Activated CD4-positive, CD25-positive, alpha-beta regulatory T cell treated with anti-CD3 and anti-CD28 coated beads, Interleukin-2, amount 50 U/mL, for 72 hours (primary cell): ENCODE results near the gene AK5.
"Not testable (repeated sequence)": the region's sequence is repeated elsewhere in the genome, so short reads cannot be mapped to it uniquely, and the experiment has no call there.

Experiments used
- DNase-seq: peaks from one replicate; pipeline ENCODE4 v3.0.0; 2021

AK5 gene

DNA sequence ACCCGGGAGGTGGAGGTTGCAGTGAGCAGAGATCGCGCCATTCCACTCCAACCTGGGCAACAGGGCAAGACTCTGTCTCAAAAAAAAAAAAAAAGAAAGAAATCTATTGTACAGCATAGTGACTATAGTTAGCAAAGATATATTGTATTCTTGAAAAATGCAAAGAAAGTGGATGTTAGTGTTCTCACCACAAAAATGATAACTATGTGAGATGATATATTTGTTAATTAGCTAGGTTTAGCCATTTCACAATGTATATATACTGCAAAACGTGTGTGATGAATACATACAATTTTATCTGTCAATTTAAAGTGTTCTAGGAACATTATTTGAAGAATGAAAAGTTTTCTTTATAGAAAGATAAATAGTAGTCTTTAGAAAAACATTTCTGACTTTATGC is 179.9 kb downstream of the AK5 start:
- DNase-seq = no peak

DNA sequence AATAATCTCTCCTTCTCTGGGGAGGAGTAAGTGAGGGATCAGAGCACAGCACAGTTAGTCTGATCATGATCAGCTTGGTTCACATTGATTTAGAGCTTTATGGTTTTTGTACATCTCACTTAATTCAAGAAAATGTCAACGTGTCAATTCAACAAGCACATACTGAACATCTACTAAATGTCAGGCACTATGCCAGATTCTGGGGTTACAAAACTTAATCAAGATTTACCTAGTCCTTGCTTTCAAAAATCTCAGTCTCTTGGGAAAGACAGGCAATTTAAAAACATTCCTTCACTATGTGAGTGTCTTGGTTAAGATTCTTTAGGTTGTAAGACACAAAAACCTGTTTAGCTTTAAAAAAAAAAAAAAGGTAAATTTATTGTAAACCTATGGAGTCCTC is 181.4 kb downstream of the AK5 start:
- no peak for DNase-seq

DNA sequence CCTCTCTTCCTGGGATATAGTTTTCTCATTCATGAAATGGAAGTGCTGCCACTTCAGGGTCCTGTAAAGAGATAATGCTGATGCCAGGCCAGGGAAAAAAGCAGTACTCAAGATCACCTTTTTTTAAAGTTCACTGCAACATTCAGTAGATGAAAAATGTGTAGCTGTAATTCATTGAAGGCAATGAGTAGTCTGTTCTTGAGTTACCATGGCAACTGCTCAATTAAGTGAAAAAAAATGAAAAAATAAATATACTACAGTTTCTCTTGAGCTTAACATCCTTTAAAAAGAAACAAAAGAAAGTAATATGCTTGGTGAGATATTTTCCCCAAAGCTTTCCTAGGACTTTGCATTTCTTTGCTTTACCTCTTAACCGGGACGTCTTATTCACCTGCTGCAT is 183.3 kb downstream of the AK5 start:
- DNase-seq = no peak

DNA sequence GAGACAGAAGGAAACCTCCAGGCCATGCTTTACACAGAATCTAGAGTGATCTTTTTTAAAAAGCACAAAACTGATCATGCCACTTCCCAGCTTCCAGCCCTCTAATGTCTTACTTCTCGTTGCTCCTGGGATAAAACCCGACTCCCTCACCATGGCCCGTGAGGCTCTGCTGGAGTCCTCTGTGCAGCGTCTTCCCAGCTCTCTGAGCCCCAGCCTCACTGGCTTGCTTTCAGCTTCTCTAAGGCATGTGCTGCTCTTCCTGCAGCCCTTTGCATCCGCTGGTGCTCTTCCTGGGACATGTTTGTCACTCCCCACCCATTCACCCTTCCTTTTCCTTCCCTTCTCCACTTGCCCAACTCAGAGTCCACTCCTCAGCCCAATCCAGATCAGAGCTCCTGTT is 184.1 kb downstream of the AK5 start:
- DNase-seq = no peak

DNA sequence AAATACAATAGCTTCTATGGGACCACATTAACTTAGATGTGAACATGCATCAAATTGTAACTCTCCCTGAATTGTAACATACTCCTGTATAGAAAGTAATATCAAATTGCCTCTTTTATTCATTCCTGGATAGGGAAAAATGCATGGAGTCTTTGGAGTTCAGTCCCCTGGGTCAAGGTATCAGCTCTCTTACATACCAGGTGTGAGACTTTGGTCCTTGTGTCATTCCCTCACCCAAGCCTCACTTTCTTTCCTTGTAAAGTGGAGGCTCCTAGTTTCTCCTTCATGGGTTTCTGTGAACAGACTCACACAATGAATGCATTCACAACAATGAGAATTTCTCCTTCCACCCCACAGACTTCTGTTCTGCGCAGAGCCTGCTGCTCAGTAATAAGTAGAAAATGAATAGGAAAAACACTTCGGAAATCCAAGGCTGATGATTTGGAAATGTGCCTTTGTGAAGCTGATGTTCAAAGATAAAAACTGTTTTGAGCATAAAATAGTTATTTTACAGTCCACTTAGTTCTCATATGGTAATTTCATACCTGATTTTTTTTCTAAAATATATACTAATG is 185.3 kb downstream of the AK5 start:
- DNase-seq = no peak

DNA sequence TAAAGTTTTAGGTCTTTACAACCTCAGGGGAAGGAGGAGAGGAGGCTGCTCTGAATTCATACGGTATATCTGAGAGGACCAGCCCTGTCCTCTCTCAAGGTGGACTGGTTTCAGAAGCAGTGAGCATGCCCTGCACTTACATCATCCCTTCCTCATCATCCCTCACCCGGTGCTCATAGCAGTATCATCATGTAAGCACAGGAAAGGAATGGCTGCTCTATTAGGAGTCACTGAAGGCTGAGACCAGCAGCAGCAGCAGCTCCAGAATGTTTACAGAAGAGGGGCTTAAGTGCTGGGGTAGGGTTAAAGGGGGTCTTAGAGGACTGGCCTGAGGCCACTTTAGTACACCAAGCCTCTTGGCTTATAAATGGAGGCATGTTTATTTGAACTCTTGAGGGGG is 185.9 kb downstream of the AK5 start:
- no peak for DNase-seq

DNA sequence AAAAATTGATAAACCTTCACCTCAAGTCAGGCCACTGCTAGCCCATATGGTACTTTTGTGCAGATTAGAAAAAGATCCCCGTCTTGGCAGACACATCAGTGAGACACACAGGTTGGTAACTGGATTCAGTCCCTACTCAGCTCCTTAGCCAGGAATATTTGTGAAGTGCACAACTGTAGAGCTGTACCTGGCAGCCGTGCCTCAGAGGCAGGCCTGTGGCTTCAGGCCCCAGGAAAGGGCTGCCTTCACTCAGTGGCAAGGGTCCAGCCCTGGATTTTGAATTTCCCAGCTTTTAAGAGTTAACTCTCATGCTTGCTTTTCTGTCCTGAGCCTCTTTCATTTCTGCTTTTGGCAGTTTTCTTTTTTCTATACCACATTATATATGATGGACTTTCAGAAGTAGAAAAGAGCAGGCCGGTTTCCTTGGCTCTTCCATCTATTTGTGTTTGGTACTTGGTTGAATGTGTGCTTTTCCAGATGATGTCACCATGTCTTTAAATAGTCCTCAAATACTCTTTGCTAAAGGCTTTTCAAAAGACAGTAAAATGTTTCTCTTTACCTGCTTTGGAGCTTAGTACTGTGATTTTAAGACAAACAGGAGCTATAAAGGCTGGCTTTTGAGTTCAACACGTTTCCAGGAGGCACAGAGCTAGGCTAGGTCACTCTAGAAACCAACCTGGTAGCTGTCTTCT is 186.6 kb downstream of the AK5 start:
- no peak for DNase-seq

DNA sequence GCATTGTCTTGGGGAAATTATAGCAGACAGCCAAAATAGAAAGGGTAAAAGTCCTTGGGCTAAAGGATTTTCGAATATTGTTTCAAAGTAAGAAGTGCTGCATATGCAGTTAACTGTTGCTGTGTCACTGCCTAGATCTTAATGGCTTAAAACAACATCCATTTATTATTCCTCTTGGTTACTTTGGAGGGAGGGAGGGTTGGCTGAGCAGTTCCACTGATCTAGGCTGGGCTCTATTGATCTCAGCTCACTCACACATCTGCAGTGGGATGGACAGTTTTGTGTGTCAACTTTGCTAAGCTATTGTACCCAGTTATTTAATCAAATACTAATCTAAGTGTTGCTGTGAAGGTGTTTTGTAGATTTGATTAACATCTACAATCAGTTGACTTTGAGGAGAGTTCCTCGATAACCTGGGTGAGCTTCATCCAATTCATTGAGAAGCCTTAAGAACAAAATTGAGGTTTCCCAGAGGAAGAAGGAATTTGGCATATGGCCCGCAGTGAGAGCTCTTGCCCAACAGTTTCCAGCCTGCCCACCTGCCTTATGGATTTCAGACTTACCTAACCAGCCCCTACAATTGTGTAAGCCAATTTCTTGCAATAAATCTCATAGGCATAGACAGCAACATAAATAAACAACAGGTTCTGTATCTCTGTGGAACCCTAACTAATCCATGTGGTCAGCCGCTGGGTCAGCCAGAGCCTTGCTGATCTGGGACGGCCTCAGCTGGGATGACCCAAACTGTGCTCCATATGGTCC is 187.3 kb downstream of the AK5 start:
- DNase-seq = no peak

DNA sequence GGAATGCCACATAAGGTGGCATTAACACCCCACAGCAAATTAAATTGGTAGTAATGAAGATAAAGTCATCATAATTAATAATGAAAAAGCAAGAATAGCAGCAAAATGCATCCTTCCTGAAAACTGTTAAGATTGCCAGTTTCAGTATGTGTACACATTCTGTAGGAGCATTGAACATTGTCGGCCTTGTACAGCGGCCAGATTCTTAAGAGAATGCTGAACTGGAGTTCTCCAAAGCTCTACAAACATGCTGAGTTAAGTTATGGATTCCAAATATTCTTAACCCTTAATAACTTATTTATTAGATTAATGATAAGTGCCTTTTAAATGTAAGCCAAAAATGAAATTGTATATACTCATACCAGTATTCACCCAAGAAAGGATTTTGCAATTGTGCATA is 189.9 kb downstream of the AK5 start:
- DNase-seq = no peak

DNA sequence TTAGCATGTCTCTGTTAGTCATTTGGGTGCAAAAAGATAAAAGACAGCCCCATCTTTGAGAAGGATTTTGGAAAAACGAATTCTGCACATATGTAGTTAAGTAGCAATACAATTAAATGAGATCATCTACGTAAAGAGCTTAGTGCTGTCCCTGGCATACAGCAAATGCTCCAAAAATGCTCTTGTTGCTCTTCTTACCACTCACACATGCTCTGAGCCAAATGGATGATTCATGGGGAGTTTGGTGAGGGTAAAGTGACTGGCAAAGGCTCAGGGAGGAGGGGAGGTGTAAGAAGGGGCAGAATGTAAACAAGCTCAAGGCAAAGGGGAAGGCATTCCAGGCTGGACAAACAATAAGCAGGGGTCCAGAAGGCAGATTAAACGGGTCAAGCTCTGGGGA is 191.9 kb downstream of the AK5 start:
- DNase-seq = no peak

DNA sequence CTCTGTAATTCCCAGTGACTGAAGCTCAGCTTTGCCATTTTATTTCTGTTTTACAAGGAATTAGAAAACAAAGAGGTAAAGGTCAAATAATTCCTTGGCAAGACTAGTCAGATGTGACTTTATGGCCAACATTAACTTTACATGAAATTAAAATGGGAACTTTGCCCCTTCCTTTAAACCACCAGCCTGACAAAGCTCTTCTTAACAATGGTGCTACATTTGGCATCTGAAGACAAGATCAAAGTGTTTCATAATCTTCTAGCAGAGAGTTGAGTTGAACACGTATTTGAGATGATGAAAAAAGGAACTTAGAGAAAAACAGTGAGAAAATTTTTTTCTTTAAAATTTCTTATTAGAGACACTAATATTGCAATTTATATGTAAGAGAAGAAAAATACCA is 193.8 kb downstream of the AK5 start:
- DNase-seq = no peak

DNA sequence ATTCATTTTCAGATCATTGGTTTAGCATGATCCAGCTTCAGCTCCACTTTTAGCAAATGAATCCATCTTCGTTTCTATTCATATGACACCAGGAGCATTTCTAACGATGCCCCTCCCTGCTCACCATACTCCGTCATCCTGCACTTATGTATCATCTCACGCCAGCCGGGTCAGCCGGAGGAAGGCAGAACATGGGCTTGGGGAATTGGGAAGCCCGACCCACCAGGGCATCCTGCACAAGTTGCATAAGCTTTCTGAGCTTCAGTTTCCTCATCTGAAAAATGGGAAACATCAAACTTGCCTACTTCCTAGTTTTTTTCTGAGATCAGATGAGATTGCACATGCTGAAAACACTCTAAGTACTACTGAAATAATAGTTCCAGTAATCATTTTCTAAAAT is 194.7 kb downstream of the AK5 start:
- no peak for DNase-seq

DNA sequence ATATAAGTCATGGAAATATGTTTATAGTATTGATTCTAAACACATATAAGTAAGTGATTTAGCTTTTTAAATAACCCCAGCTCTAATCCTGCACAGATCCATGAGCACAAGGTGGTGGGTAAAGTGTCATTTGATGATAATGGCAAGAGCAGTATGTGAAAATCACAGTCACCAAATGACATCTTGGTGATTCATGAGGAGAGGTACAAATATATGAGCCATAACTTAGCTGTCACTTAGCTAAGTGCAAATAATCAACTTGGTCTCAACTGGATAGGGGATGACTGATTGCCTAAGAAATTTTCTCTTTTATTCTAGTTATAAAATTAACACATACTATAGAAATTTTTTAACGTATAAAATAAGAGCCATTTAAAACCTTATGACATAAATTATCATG is 202.5 kb downstream of the AK5 start:
- DNase-seq = no peak

DNA sequence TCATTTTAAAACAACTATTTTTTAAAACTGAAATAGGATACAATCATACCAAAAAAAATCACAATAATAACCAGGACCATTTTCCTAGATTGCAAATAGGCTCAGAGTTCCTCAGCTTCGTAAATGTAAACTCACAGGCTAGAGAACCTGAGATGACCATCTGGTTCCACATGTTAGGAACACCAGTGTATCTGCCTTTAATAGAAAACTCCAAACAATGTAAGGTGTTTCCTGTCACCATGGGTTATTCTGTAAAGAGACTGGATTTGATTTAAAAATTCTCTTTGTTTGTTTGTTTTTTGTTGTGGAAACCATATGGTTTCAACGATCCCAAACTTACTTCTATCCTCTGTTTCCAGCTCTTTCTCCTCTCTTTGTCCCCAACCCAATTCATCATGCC is 203.1 kb downstream of the AK5 start:
- DNase-seq = no peak

DNA sequence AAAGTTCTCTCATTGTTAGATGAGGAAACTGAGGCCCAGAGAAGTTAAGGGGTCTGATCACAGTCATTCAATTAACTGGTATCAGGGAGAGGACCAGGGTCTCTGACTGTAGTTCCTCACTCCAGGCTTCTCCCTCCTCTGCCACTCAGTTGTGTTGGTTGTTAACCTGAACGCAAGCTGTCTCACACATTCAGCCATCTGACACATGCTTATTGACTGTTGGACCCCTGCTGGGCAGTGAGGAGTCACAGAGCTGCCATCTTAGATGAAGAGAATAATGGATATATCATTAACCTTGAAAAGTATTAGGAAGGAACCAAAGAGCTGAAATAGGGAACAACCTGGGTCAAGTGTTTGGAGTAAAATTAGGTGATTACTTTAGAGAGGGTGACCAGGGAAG is 205.8 kb downstream of the AK5 start:
- no peak for DNase-seq

DNA sequence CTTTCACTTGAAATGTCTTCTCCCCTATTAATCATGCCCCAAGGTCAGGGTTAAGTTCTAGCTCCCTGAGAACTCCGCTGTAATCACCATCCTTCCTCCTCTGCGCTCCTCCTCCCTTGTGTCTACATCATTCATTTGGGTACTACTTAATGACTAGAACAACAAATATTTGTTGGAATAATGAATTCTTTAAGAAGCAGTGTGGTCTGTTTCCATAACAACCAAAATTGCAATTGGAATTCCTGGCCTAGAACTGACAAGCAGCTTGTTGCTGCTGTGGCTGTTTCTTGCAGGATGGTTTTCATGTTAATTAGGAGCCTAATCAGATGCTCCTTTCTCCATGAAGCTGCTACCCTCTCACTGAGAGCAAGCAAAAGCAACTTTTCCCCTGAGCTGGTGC is 208.1 kb downstream of the AK5 start:
- DNase-seq = no peak

DNA sequence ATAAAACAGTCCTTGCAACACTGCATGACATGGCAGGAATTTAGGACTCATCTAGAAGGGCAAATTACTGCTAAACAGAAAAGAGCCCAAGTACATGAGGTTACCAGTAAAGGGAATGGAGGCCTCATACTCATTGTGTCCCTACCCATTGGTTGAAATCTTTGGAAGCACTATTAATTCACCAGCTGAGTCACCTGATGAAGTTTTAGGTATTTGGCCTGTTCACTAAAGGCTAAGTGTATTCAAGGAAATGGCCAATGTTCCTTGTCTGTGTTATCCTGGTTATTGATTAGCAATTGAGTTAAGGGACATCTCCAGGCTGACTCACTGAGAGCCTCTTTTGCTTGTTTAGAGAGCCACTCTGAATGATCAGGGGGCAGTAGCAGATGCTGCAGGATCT is 212.2 kb downstream of the AK5 start:
- DNase-seq = no peak

DNA sequence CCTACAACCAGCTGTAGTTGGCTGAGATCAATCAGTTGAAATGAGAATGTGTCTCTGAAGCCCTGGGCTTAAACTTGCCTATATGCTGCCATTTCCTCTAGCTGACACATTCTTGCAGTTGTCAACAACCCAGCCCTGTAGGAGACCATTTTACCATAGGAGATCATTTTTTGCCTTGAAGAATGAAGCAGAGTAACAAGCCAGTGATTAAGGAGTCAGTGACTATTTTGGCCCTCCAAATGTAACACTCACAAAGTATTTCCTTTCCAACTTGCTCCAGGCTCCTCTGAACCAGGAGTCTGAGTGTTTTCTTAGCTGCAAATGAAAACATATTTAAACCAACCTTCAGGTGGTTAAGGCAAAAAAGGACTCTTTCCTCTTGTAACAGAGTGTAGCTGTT is 217.1 kb downstream of the AK5 start:
- no peak for DNase-seq

DNA sequence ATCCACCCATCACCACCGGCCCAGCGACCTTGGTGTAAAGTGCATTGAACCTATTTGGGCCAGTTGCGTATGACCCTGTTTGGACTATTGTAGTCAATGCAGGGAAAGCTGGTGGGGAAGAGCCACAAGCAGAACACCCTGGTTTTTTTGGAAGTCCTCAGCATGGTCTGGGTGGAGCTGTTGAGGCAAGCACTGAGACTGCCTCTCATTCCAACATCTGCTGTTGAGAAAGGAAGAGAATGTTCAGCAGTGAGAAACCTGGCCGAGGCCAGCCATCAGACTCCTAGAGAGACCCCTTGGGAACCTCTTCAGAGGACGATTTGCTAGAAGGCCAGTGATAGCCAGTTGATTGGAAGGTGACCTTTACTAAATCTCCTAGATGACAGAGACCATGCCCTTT is 217.6 kb downstream of the AK5 start:
- no peak for DNase-seq

DNA sequence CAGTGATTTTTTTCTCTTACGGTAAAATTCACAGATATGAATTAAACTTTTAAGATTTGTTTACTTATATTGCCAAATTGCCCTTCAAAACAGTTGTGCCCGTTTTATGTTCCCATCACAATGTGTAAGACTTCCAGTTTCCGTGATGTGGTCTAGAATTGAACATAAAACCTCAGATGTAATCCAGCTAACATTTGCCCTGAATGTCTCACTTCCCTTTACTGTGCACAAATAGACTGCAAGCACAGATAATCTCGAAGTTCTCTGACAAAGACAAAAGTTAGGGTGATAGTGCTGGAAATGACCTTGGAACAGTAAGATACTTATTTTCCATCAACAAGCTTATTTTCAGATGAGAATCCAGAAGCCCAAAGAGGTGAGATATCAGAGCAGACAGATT is 223.2 kb downstream of the AK5 start:
- no peak for DNase-seq

DNA sequence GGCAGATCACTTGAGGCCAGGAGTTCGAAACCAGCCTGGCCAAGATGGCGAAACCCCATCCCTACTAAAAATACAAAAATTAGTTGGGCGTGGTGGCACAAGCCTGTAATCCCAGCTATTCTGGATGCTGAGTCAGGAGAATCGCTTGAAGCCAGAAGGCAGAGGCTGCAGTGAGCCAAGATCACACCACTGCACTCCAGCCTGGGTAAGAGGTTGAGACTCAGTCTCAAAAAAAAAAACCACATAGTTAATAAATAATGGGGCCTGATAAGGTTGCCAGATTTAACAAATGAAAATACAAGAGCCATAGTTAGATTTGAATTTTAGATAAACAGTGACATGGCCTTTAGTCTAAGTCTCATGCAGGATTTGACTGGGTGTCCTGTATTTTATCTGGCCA is 225.0 kb downstream of the AK5 start:
- no peak for DNase-seq

DNA sequence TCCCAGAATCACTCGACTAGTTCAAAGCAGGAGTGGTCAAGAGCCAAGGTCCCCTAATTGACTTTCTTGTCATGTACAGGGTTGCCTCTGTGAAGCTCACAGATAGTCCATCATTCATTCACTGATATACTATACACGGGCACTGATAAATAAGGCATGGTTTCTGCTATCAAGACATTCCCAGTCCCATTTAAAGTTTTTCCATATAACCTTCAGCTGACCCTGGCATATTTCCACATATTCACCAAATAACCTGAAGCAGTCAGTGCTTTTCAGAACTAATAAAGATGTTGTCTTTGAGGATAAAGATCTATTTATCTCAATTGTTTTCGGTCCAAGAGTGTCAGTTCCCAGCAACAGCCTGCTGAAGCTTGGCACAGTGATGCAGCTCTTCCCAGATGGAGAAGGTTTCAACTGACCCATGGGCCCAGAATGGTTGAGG is 227.3 kb downstream of the AK5 start:
- no peak for DNase-seq

DNA sequence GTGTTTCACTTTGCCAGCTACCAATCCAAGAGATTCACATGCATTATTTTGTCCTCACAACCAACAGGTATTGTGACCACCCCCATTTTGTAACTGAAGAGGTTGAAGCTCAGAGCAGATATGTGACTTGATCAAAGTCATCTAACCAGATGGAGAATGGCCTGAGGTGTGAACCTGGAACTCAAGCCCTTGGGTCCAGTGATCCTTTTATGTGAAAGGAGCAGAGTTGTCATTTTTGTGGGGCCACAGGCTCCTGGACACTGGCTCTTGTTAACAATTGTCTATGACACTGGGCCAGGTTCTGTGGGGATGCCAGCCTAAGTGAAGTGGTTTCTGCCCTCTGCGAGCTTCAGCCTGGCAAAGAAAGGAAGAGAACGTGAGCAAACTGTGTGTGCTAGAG is 228.1 kb downstream of the AK5 start:
- DNase-seq = no peak

DNA sequence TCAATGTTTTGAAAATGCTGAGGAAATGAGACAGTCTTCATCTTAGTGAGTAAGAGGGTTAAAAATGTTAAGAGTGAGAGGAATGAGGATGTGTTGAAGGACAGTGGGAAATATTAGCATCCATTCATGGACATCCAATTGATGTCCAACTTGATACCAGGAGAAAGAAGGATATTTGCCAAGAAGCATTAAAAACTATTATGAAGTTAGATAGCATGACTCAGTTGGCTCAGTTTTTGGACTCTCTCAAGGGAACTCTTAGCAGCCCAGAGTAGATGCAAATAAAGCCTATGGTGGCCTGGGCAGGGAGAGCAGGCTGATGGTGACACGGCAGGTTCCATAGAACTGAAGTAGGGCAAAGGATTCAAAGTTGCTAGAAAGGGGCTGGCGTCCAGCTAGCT is 229.6 kb downstream of the AK5 start:
- DNase-seq = no peak

DNA sequence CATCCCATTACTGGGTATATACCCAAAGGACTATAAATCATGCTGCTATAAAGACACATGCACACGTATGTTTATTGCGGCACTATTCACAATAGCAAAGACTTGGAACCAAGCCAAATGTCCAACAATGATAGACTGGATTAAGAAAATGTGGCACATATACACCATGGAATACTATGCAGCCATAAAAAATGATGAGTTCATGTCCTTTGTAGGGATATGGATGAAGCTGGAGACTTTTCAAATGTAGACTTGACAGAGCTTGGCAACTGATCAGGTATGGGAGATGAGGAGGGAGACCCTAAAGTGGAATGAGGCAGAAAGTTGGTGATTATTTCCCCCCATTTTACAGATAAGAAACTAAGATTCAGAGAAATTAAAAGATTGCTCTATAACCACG is 230.8 kb downstream of the AK5 start:
- not testable (repeated sequence) for DNase-seq
